Measurements from ENCODE around the gene HDAC11. TPM values are rescaled to one million over a fixed set of nuclear protein-coding genes. Genes with fewer than 3 reads are reported as not detected.

The HDAC11 gene
- total and polyA plus RNA-seq, 2 of the 13 experiments (the other 11 are each of a cell fraction or from before 2014, with no cell fraction given): 13.7 to 33.1 TPM

- TF ChIP-seq AKNA (CRISPR knock-in tag; IDR thresholded peaks at IDR 0.05; ENCODE audit: borderline replicate concordance): no peak
- TF ChIP-seq, protein P1, sequence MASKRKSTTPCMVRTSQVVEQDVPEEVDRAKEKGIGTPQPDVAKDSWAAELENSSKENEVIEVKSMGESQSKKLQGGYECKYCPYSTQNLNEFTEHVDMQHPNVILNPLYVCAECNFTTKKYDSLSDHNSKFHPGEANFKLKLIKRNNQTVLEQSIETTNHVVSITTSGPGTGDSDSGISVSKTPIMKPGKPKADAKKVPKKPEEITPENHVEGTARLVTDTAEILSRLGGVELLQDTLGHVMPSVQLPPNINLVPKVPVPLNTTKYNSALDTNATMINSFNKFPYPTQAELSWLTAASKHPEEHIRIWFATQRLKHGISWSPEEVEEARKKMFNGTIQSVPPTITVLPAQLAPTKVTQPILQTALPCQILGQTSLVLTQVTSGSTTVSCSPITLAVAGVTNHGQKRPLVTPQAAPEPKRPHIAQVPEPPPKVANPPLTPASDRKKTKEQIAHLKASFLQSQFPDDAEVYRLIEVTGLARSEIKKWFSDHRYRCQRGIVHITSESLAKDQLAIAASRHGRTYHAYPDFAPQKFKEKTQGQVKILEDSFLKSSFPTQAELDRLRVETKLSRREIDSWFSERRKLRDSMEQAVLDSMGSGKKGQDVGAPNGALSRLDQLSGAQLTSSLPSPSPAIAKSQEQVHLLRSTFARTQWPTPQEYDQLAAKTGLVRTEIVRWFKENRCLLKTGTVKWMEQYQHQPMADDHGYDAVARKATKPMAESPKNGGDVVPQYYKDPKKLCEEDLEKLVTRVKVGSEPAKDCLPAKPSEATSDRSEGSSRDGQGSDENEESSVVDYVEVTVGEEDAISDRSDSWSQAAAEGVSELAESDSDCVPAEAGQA (IDR thresholded peaks at IDR 0.05; ENCODE audit: low read depth): no peak
- TF ChIP-seq, protein P1 (CRISPR knock-in tag; IDR thresholded peaks at IDR 0.05; ENCODE audit: borderline replicate concordance): no peak
- TF ChIP-seq PCBP1 (IDR thresholded peaks at IDR 0.05; ENCODE audit: borderline replicate concordance, low read depth, low read length): no peak
- no peak for TF ChIP-seq IKZF1 (IDR thresholded peaks at IDR 0.05)
- TF ChIP-seq ZFP36 (IDR thresholded peaks at IDR 0.05; ENCODE audit: borderline replicate concordance, low read depth, low read length, partially characterized antibody): no peak
- no peak for TF ChIP-seq ZNF251 (CRISPR knock-in tag; IDR thresholded peaks at IDR 0.05)
- TF ChIP-seq ZNF576 (CRISPR knock-in tag; IDR thresholded peaks at IDR 0.05): no peak
- TF ChIP-seq ZBTB3 (CRISPR knock-in tag; IDR thresholded peaks at IDR 0.05; ENCODE audit: borderline replicate concordance, low read depth): peak; percentile 67; the same call in 1 of the 2 replicates
- TF ChIP-seq, protein P2, sequence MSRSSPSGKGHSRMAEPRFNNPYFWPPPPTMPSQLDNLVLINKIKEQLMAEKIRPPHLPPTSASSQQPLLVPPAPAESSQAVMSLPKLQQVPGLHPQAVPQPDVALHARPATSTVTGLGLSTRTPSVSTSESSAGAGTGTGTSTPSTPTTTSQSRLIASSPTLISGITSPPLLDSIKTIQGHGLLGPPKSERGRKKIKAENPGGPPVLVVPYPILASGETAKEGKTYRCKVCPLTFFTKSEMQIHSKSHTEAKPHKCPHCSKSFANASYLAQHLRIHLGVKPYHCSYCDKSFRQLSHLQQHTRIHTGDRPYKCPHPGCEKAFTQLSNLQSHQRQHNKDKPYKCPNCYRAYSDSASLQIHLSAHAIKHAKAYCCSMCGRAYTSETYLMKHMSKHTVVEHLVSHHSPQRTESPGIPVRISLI (CRISPR knock-in tag; IDR thresholded peaks at IDR 0.05; ENCODE audit: borderline replicate concordance): no peak
- TF ChIP-seq POLR2AphosphoS5 (IDR thresholded peaks at IDR 0.05; ENCODE audit: low read depth, low read length): peak; percentile 47; the same call in 1 of the 2 replicates
- no peak for TF ChIP-seq ATF5 (CRISPR knock-in tag; IDR thresholded peaks at IDR 0.05; ENCODE audit: low read depth)
- TF ChIP-seq ZNF124 (CRISPR knock-in tag; IDR thresholded peaks at IDR 0.05): 0 out of 2 replicates have a peak, but pooled peaks have one; percentile 26
- TF ChIP-seq IRF2 (CRISPR knock-in tag; IDR thresholded peaks at IDR 0.05): peak; percentile 91
These were observed 4.1 kb upstream of the HDAC11 start (continued) for GRCh38 chr3:13475871-13476590.

Measured in HepG2 (cell line).